Calu3 (cell line): ENCODE measurements around the gene ABCG1. TPM values are rescaled to one million over a fixed set of nuclear protein-coding genes. Genes with fewer than 3 reads are reported as not detected.

Experiments used
- BruUV-seq: library from RNA; stranded (reverse); fragments of 400-500 nt; replicated peaks from 2 replicates; lab custom pipeline; 2021; lab: Mats Ljungman, UMichigan
- CTCF ChIA-PET: fragments of 300-600 bp; sonication (Branson Sonifier 250); formaldehyde crosslinking; loops from one replicate; lab custom pipeline; 2022; ENCODE audit warnings: antibody characterized with exemption; lab: Charles Lee
- DNase-seq: peaks from one replicate; pipeline ENCODE4 v3.0.0; 2022
- H3K27ac Mint-ChIP-seq: one replicate; pipeline ENCODE4 v1.8.0; 2022; ENCODE audit warnings: mixed read lengths; ENCODE audit not compliant: unreplicated experiment
- H3K27me3 Mint-ChIP-seq: one replicate; pipeline ENCODE4 v1.8.0; 2022; ENCODE audit warnings: mixed read lengths; ENCODE audit not compliant: unreplicated experiment
- H3K36me3 Mint-ChIP-seq: one replicate; pipeline ENCODE4 v1.8.0; 2022; ENCODE audit warnings: mild to moderate bottlenecking, moderate library complexity, mixed read lengths; ENCODE audit not compliant: insufficient read depth, unreplicated experiment
- H3K4me1 Mint-ChIP-seq: one replicate; pipeline ENCODE4 v1.8.0; 2022; ENCODE audit warnings: mild to moderate bottlenecking, low read depth, mixed read lengths; ENCODE audit not compliant: unreplicated experiment
- H3K4me3 Mint-ChIP-seq: one replicate; pipeline ENCODE4 v1.8.0; 2022; ENCODE audit warnings: mild to moderate bottlenecking, low read depth, moderate library complexity, mixed read lengths; ENCODE audit not compliant: unreplicated experiment
- H3K9me3 Mint-ChIP-seq: one replicate; pipeline ENCODE4 v1.8.0; 2022; ENCODE audit warnings: low read depth, mixed read lengths; ENCODE audit not compliant: unreplicated experiment
- intact Hi-C: fragments of 100-400 bp; cut with micrococcal nuclease; formaldehyde crosslinking; loops from one replicate; pipeline ENCODE4 v1.10.0; 2022; ENCODE audit not compliant: unreplicated experiment
- total RNA-seq: library from RNA; stranded (reverse); gene quantifications from 2 replicates; pipeline ENCODE4 v1.2.3, GENCODE V29; 2022
- TF ChIP-seq, protein P1 (sequence below): fragments of 200-600 bp; IDR thresholded peaks from one replicate; pipeline ENCODE4 v1.8.0; 2022; ENCODE audit warnings: antibody characterized with exemption; ENCODE audit not compliant: unreplicated experiment

The ABCG1 gene
- total RNA-seq, 1 experiment from 2014 or later = 0.19 TPM

DNA sequence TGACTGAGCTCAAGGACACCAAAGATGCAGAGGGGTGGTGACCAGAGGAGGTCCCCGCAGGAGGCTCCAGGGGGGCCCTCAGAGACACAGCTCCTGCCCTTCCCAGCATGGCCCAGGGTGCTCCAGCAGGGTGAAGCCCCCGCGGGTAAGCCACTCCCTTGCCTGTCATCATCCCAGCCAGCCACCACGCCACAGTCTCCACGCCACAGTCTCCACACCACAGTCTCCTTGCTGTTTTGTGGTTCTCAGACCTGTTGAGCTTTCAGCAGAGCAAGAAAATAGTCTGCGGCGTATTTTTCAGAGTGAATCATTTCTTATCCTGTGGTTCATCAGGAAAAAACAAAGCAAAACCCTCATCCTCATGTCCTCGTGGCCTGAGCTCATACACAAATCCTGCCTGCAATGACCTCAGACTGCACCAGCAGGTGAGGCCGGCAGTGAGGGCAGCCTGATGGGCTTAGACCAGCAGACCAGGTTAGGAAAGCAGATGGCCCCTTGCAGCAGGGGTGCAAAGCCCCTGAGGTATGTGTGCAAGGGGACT, 25.7 kb upstream of the ABCG1 start:
- no peak for DNase-seq
- H3K27me3 Mint-ChIP-seq = peaks cover 20% of the 10 kb centered on the region
- H3K27ac Mint-ChIP-seq = no peak overlapping the region
- H3K4me1 Mint-ChIP-seq = no peaks in the 10 kb centered on the region
- TF ChIP-seq, protein P1, sequence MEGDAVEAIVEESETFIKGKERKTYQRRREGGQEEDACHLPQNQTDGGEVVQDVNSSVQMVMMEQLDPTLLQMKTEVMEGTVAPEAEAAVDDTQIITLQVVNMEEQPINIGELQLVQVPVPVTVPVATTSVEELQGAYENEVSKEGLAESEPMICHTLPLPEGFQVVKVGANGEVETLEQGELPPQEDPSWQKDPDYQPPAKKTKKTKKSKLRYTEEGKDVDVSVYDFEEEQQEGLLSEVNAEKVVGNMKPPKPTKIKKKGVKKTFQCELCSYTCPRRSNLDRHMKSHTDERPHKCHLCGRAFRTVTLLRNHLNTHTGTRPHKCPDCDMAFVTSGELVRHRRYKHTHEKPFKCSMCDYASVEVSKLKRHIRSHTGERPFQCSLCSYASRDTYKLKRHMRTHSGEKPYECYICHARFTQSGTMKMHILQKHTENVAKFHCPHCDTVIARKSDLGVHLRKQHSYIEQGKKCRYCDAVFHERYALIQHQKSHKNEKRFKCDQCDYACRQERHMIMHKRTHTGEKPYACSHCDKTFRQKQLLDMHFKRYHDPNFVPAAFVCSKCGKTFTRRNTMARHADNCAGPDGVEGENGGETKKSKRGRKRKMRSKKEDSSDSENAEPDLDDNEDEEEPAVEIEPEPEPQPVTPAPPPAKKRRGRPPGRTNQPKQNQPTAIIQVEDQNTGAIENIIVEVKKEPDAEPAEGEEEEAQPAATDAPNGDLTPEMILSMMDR = no peak
- intact Hi-C loops = no loop called here
- CTCF ChIA-PET = interaction anchor here (0.6 kb wide), 1 partner anchor 31 kb away, joined by 6 read pairs; no protein-coding TSS in a partner anchor
- H3K4me3 Mint-ChIP-seq = no peak overlapping the region
- H3K9me3 Mint-ChIP-seq = no peaks in the 10 kb centered on the region
- no TSS peak for BruUV-seq
- H3K36me3 Mint-ChIP-seq = no peaks in the 10 kb centered on the region

DNA sequence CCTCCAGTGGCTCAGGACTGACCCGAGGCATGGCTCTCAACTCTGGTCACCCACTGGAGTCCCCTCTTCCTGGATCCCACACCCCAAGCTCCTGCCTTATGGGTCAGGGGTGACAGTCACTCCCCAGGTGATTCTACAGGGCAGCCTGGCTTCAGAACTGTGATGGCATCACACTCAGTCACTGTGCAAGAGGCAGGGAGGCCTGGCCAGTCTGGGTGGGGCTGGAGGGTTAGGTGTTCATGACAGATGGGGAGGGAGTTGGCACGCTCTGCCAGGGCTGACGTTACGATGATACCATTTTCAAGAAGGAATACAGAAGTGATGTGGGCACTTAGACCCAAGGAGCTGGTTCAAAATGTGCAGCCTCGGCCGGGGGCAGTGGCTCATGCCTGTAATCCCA, 25.2 kb upstream of the ABCG1 start:
- TF ChIP-seq, protein P1 = no peak
- intact Hi-C loops = no loop called here
- H3K9me3 Mint-ChIP-seq = no peaks in the 10 kb centered on the region
- DNase-seq = no peak
- no peaks in the 10 kb centered on the region for H3K4me1 Mint-ChIP-seq
- no peak overlapping the region for H3K27ac Mint-ChIP-seq
- H3K36me3 Mint-ChIP-seq = no peaks in the 10 kb centered on the region
- H3K27me3 Mint-ChIP-seq = peaks cover 20% of the 10 kb centered on the region
- BruUV-seq = no TSS peak
- CTCF ChIA-PET = interaction anchor here (0.6 kb wide), 1 partner anchor 31 kb away, joined by 6 read pairs; no protein-coding TSS in a partner anchor
- H3K4me3 Mint-ChIP-seq = no peak overlapping the region

DNA sequence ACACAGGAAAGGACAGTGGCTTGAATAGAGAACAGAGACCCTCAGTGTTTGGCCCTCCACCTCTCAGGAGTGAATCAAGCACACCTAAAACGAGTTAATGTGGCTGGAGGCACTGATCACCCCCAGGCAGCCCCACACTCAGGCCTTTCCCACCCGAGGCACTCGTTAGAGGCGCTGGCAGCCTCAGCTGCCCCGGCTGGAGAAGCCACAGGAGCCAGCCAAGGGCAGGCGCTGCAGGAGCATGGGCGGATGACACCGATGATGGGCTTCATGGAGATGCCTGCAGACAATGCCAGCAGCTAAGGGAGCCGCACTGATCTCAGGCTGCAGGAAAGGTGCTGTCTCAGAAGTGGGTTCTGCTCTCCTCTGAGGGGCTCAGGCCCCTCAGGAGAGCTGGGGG, 24.1 kb upstream of the ABCG1 start:
- H3K4me1 Mint-ChIP-seq = no peaks in the 10 kb centered on the region
- H3K4me3 Mint-ChIP-seq = no peak overlapping the region
- no peak overlapping the region for H3K27ac Mint-ChIP-seq
- H3K9me3 Mint-ChIP-seq = no peaks in the 10 kb centered on the region
- TF ChIP-seq, protein P1 = no peak
- CTCF ChIA-PET = no interaction called here
- DNase-seq = no peak
- peaks cover 20% of the 10 kb centered on the region for H3K27me3 Mint-ChIP-seq
- intact Hi-C loops = no loop called here
- BruUV-seq = no TSS peak
- H3K36me3 Mint-ChIP-seq = no peaks in the 10 kb centered on the region

DNA sequence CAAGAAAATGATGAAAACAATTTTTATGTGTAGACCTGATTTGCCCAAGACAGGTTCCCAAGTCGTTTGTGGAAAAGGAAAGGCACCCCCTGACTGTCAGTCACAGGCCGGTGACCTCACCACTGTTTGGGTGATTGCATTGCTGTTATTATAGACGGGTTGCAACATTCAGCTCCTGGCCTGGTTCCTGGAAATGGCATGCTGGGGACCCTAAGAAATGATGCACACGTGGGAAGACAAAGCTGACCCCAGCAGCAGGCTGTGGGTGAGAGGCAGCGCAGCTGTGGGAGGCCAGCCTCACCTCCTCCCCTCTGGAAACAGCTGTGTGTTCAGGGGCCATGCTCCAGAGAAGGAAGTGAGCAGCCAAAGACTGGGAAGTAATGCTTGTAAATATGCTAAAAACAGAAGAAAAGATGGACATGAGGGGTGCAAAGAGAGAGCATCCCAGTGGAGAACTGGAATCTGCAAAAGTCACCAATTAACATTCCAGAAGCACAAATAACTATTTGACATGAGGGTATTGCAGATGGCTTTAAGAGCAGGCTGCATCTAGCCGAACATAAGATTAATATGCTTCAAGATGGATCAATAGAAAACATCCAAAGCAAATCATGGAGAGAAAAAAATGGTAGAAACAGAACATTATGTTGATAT, 23.4 kb upstream of the ABCG1 start:
- Mint-ChIP-seq H3K4me1 (no peaks in the 10 kb centered on the region), H3K9me3 (no peaks in the 10 kb centered on the region), H3K4me3 (no peak overlapping the region), H3K36me3 (no peaks in the 10 kb centered on the region), H3K27ac (no peak overlapping the region), H3K27me3 (peaks cover 20% of the 10 kb centered on the region)
- TF ChIP-seq, protein P1 = no peak
- DNase-seq = no peak
- intact Hi-C loops = no loop called here
- BruUV-seq = no TSS peak
- CTCF ChIA-PET = no interaction called here
